Right lobe of liver (tissue), 6 donors: ENCODE data around the gene PPARG. TPM values are rescaled to one million over a fixed set of nuclear protein-coding genes. Genes with fewer than 3 reads are reported as not detected.

Experiments
- ATAC-seq, 4 donors: fragments of 200-7000 bp; cut with Tn5 transposase; one replicate each; pipeline ENCODE4 v1.9.1; 2020; ENCODE audit warnings: mild to moderate bottlenecking in 4 of 4, moderate library complexity in 4 of 4
- DNase-seq, 3 donors: peaks; one replicate each; pipeline ENCODE4 v3.0.0-alpha.2; 2020
- H3K27ac ChIP-seq, 3 donors: fragments of 200-600 bp; one replicate each; pipeline ENCODE4 v1.8.0; 2022
- H3K27me3 ChIP-seq, 2 donors: fragments of 200-600 bp; one replicate each; pipeline ENCODE4 v1.8.0; 2022
- H3K36me3 ChIP-seq, 4 donors: fragments of 200-600 bp; sonication (generic) in 1 of 4; one replicate each; pipeline versions ENCODE4 v1.5.1 to v1.8.0; 2017 to 2022; ENCODE audit warnings: control low read depth in 1 of 4
- H3K4me1 ChIP-seq, 4 donors: fragments of 200-600 bp; sonication (generic) in 1 of 4; one replicate each; pipeline versions ENCODE4 v1.5.1 to v1.8.0; 2017 to 2022; ENCODE audit warnings: control low read depth in 1 of 4
- H3K4me3 ChIP-seq, 3 donors: fragments of 200-600 bp; one replicate each; pipeline ENCODE4 v1.8.0; 2022
- H3K9me3 ChIP-seq, 4 donors: fragments of 200-600 bp; sonication (generic) in 1 of 4; one replicate each; pipeline versions ENCODE4 v1.5.1 to v1.8.0; 2017 to 2022; ENCODE audit warnings: control low read depth in 1 of 4
- CTCF ChIP-seq, 4 donors: fragments of 200-600 bp in 3 of 4; fragments of 450-650 bp in 1 of 4; IDR thresholded peaks; one replicate each; pipeline versions ENCODE4 v1.5.1 to v1.8.0; 2016 to 2022; ENCODE audit warnings: antibody characterized with exemption in 4 of 4, mild to moderate bottlenecking in 2 of 4
- POLR2A ChIP-seq: fragments of 450-650 bp; IDR thresholded peaks from one replicate; pipeline ENCODE4 v1.6.1; 2017; ENCODE audit warnings: antibody characterized with exemption, mild to moderate bottlenecking
- WGBS: methylation state at CpG from one replicate; pipeline ENCODE4 v1.1.6; 2018; ENCODE audit warnings: low coverage, low lambda C conversion rate; ENCODE audit not compliant: insufficient coverage; ENCODE audit errors: missing lambda C conversion rate; 5-methylcytosine and 5-hydroxymethylcytosine counted together
- intact Hi-C, 2 donors: fragments of 100-400 bp; cut with DNase I; formaldehyde crosslinking; loops; one replicate each; pipeline versions ENCODE4 v1.11.2 to v1.14.1; 2022
- total RNA-seq, 6 experiments: library from RNA; depleted of rRNA in 2 of 6; stranded (reverse); fragments of >200 nt in 2 of 6; fragmentation: NEBNext Ultra II Directional in 3 of 6; extraction: Animal tissue kit (Norgen Biotek cat#: 25700) in 3 of 6; gene quantifications; one replicate each; pipeline versions ENCODE4 v1.1.0 to v1.2.4, GENCODE V29; 2016 to 2023
- donor health status: DM: no; HTN: yes; CAD: no.
- donor health status: DM: no; HTN: no; CAD: no.
- donor health status: DM: no; HTN: no; CAD: no.
- donor health status: DM: no; HTN: yes; CAD: no.
- donor health status: DM: no; HTN: yes; CAD: no.

Gene PPARG
- total RNA-seq, 6 experiments from 2014 or later, result 4.9 to 15.8 (median 10.8) TPM

- TF ChIP-seq POLR2A, result no peak
- TF ChIP-seq CTCF (IDR thresholded peaks at IDR 0.05), result no peak
- Histone ChIP-seq H3K9me3 (no peaks in the 10 kb centered on the region), H3K27me3 (no peaks in the 10 kb centered on the region), H3K4me3 (no peak overlapping the region), H3K27ac (no peak overlapping the region), H3K36me3 (no peaks in the 10 kb centered on the region), H3K4me1 (no peaks in the 10 kb centered on the region)
- DNase-seq, result no peak
- WGBS, result 90% methylated on average over 4 of the region's 4 CpGs
- intact Hi-C loops, result no loop called here
- no peak for ATAC-seq
These were observed 7.6 kb downstream of the PPARG start for GRCh38 chr3:12296511-12296910.

- H3K9me3 ChIP-seq, result no peaks in the 10 kb centered on the region
- no peak overlapping the region for H3K4me3 ChIP-seq
- no peaks in the 10 kb centered on the region for H3K4me1 ChIP-seq
- no peaks in the 10 kb centered on the region for H3K36me3 ChIP-seq
- 82% methylated on average over 8 of the region's 8 CpGs for WGBS
- no peaks in the 10 kb centered on the region for H3K27me3 ChIP-seq
- no peak for DNase-seq
- no peak for TF ChIP-seq POLR2A
- intact Hi-C loops, result no loop called here
- no peak for ATAC-seq
- no peak overlapping the region for H3K27ac ChIP-seq
These were observed 10.2 kb downstream of the PPARG start for GRCh38 chr3:12299026-12299425.

DNA sequence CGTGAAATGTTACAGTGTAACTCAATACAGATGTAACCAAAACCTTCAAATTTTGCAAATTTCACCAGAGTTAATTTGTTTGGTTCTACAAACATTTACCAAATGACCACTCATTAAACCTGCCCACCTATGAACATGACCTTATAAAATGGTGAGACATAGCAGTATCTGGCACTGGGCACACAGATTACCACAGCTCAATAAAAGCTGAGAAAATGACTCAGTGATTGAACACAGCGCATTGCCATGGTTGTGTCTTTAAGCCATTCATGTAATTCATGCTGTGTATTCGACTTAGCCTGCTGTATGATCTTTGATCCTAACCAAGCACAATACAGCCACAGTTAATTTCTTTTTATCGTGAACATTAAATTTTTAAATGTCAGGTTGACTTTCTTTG lies 11.3 kb downstream of the PPARG start:
- no peak for DNase-seq
- H3K9me3 ChIP-seq, result no peaks in the 10 kb centered on the region
- H3K36me3 ChIP-seq, result no peaks in the 10 kb centered on the region
- intact Hi-C loops, result no loop called here
- WGBS, result 71% methylated on average over 4 of the region's 4 CpGs
- H3K27me3 ChIP-seq, result no peaks in the 10 kb centered on the region
- ATAC-seq, result no peak
- no peak overlapping the region for H3K4me3 ChIP-seq
- H3K27ac ChIP-seq, result no peak overlapping the region
- TF ChIP-seq CTCF (IDR thresholded peaks at IDR 0.05) (no peak), POLR2A (no peak)
- no peaks in the 10 kb centered on the region for H3K4me1 ChIP-seq

GRCh38 chr3:12301031-12301430 lies 12.2 kb downstream of the PPARG start:
- Histone ChIP-seq H3K4me3 (no peak overlapping the region), H3K27ac (no peak overlapping the region), H3K36me3 (no peaks in the 10 kb centered on the region), H3K4me1 (no peaks in the 10 kb centered on the region), H3K9me3 (no peaks in the 10 kb centered on the region), H3K27me3 (no peaks in the 10 kb centered on the region)
- WGBS, result 89% methylated on average over 2 of the region's 2 CpGs
- ATAC-seq (no peak), DNase-seq (no peak)
- intact Hi-C loops, result no loop called here
- TF ChIP-seq POLR2A, result no peak
- TF ChIP-seq CTCF (IDR thresholded peaks at IDR 0.05), result no peak

- H3K27ac ChIP-seq, result no peak overlapping the region
- ATAC-seq (no peak), DNase-seq (no peak)
- TF ChIP-seq CTCF (IDR thresholded peaks at IDR 0.05), result no peak
- TF ChIP-seq POLR2A, result no peak
- H3K27me3 ChIP-seq, result no peaks in the 10 kb centered on the region
- no peak overlapping the region for H3K4me3 ChIP-seq
- H3K9me3 ChIP-seq, result no peaks in the 10 kb centered on the region
- intact Hi-C loops, result no loop called here
- no peaks in the 10 kb centered on the region for H3K36me3 ChIP-seq
- no peaks in the 10 kb centered on the region for H3K4me1 ChIP-seq
- 63% methylated on average over 1 of the region's 1 CpG for WGBS
These were observed 12.6 kb downstream of the PPARG start for GRCh38 chr3:12301513-12301912.
